ENCODE results near the gene LAMA3. TPM values are rescaled to one million over a fixed set of nuclear protein-coding genes. Genes with fewer than 3 reads are reported as not detected.

The LAMA3 gene
- total and polyA plus RNA-seq, 2 donors (not counting 3 experiments of a cell fraction or from before 2014, with no cell fraction given): 2.6 to 12.3 TPM

GRCh38 chr18:23702606-23703005 is 13.4 kb downstream of the LAMA3 start:
- no peak overlapping the region for H3K4me2 ChIP-seq (ENCODE audit: insufficient read depth, low read length)
- POLR2A ChIA-PET: no interaction called here

GRCh38 chr18:23703057-23703986 is 14.1 kb downstream of the LAMA3 start:
- ChIA-PET POLR2A (no interaction called here), CTCF (interaction anchor here (0.5 to 6.6 kb wide), 97 partner anchors 8 to 904 kb away, joined by 3 to 260 read pairs (median 4); partner anchors contain the start of genes ANKRD29 and LAMA3)
- no TSS peak for BruUV-seq (replicated peaks)
- Histone ChIP-seq H3K9me1 (replicated peaks; ENCODE audit: control insufficient read depth, extremely low read depth, insufficient read depth, low read length) (no peaks in the 10 kb centered on the region), H3K36me3 (ENCODE audit: control insufficient read depth in 2 of 2, extremely low read depth in 1 of 2, insufficient read depth in 2 of 2, low read length in 2 of 2) (no peaks in the 10 kb centered on the region), H3K4me2 (ENCODE audit: insufficient read depth, low read length) (no peak overlapping the region), H3K27me3 (ENCODE audit: control insufficient read depth in 2 of 2, insufficient read depth in 2 of 2, low read length in 2 of 2) (no peaks in the 10 kb centered on the region), H3K27ac (ENCODE audit: insufficient read depth, low read depth, low read length) (no peak overlapping the region), H3K9ac (replicated peaks; ENCODE audit: extremely low read depth, insufficient read depth, low read length) (no peak overlapping the region), H3K79me2 (ENCODE audit: control insufficient read depth, insufficient read depth, low read length) (no peaks in the 10 kb centered on the region), H3K4me1 (ENCODE audit: control insufficient read depth, extremely low read depth, insufficient read depth, low read length) (no peaks in the 10 kb centered on the region), H3K9me3 (replicated peaks; ENCODE audit: control insufficient read depth, insufficient read depth, low read length) (no peaks in the 10 kb centered on the region), H3K4me3 (replicated peaks in 1 of 3; ENCODE audit: insufficient read depth in 1 of 3, low read depth in 1 of 3, low read length in 3 of 3) (no peak overlapping the region), H4K20me1 (replicated peaks; ENCODE audit: control insufficient read depth, extremely low read depth, insufficient read depth, low read length) (no peaks in the 10 kb centered on the region), H2AFZ (ENCODE audit: low read depth, low read length) (no peak overlapping the region)
- FAIRE-seq (peak; percentile 18), DNase-seq (ENCODE audit: low read depth, low spot score) (peak; percentile 80)
- dilution Hi-C loops (cut with MboI; ENCODE audit: extremely low pct_ligation_motif_present, low sequenced_read_pairs): no loop called here
- intact Hi-C loops (cut with micrococcal nuclease): loop anchor here (1.0 to 2.0 kb wide), 4 partner anchors 81 to 215 kb away; no protein-coding TSS in a partner anchor
- TF ChIP-seq POLR2A (IDR thresholded peaks at IDR 0.05; ENCODE audit: low read depth, low read length) (no peak), CTCF (IDR thresholded peaks at IDR 0.05; ENCODE audit: extremely low read depth in 1 of 2, insufficient read depth in 1 of 2, low read depth in 1 of 2, low read length in 2 of 2) (peak; percentile 35 to 49), FOS (IDR thresholded peaks at IDR 0.05; ENCODE audit: borderline replicate concordance, insufficient read depth, low read length) (no peak), MAX (IDR thresholded peaks at IDR 0.05; ENCODE audit: insufficient read depth, insufficient read length) (no peak)

More at GRCh38 chr18:23702606-23703005, 13.4 kb downstream of the LAMA3 start:
- Histone ChIP-seq H3K27me3 (ENCODE audit: control insufficient read depth in 2 of 2, insufficient read depth in 2 of 2, low read length in 2 of 2) (no peaks in the 10 kb centered on the region), H3K4me1 (ENCODE audit: control insufficient read depth, extremely low read depth, insufficient read depth, low read length) (no peaks in the 10 kb centered on the region), H3K36me3 (ENCODE audit: control insufficient read depth in 2 of 2, extremely low read depth in 1 of 2, insufficient read depth in 2 of 2, low read length in 2 of 2) (no peaks in the 10 kb centered on the region), H3K9ac (replicated peaks; ENCODE audit: extremely low read depth, insufficient read depth, low read length) (no peak overlapping the region), H2AFZ (ENCODE audit: low read depth, low read length) (no peak overlapping the region), H3K9me1 (replicated peaks; ENCODE audit: control insufficient read depth, extremely low read depth, insufficient read depth, low read length) (no peaks in the 10 kb centered on the region), H3K79me2 (ENCODE audit: control insufficient read depth, insufficient read depth, low read length) (no peaks in the 10 kb centered on the region), H3K9me3 (replicated peaks; ENCODE audit: control insufficient read depth, insufficient read depth, low read length) (no peaks in the 10 kb centered on the region), H4K20me1 (replicated peaks; ENCODE audit: control insufficient read depth, extremely low read depth, insufficient read depth, low read length) (no peaks in the 10 kb centered on the region), H3K4me3 (replicated peaks in 1 of 3; ENCODE audit: insufficient read depth in 1 of 3, low read depth in 1 of 3, low read length in 3 of 3) (no peak overlapping the region), H3K27ac (ENCODE audit: insufficient read depth, low read depth, low read length) (no peak overlapping the region)
- no TSS peak for BruUV-seq (replicated peaks)
- no peak for TF ChIP-seq MAX (IDR thresholded peaks at IDR 0.05; ENCODE audit: insufficient read depth, insufficient read length)
- TF ChIP-seq JUN (IDR thresholded peaks at IDR 0.05; ENCODE audit: borderline replicate concordance, insufficient read depth, insufficient read length, low read depth): no peak
- no peak for TF ChIP-seq POLR2A (IDR thresholded peaks at IDR 0.05; ENCODE audit: low read depth, low read length)
- no peak for TF ChIP-seq GATA2 (IDR thresholded peaks at IDR 0.05; ENCODE audit: insufficient read depth, insufficient read length, low read depth, low read length)
- TF ChIP-seq FOS (IDR thresholded peaks at IDR 0.05; ENCODE audit: borderline replicate concordance, insufficient read depth, low read length): no peak
- CTCF ChIA-PET: interaction anchor here (0.6 to 6.6 kb wide), 78 partner anchors 8 to 904 kb away, joined by 3 to 260 read pairs (median 5); partner anchors contain the start of genes ANKRD29 and LAMA3
- dilution Hi-C loops (cut with MboI; ENCODE audit: extremely low pct_ligation_motif_present, low sequenced_read_pairs) (no loop called here), intact Hi-C loops (cut with micrococcal nuclease) (loop anchor here (1.0 to 2.0 kb wide), 4 partner anchors 80 to 216 kb away; no protein-coding TSS in a partner anchor)
- FAIRE-seq (no peak), DNase-seq (ENCODE audit: low read depth, low spot score) (no peak)

Measured in endothelial cell of umbilical vein (primary cell).